Vagina (tissue), 2 donors: Measurements from ENCODE around the gene C19orf18. TPM values are rescaled to one million over a fixed set of nuclear protein-coding genes. Genes with fewer than 3 reads are reported as not detected.

Source experiments
- DNase-seq, 2 donors: peaks; one replicate each; pipeline ENCODE4 v3.0.0-alpha.2; 2017; ENCODE audit errors: extremely low spot score in 2 of 2
- H3K27ac ChIP-seq: fragments of 200-600 bp; sonication (generic); one replicate; pipeline ENCODE4 v1.5.1; 2019
- H3K27me3 ChIP-seq: fragments of 200-600 bp; sonication (generic); one replicate; pipeline ENCODE4 v1.5.1; 2019
- H3K36me3 ChIP-seq, 2 donors: fragments of 200-600 bp; sonication (generic); one replicate each; pipeline ENCODE4 v1.5.1; 2017 to 2019
- H3K4me1 ChIP-seq: fragments of 200-600 bp; sonication (generic); one replicate; pipeline ENCODE4 v1.5.1; 2019
- H3K4me3 ChIP-seq, 2 donors: fragments of 200-600 bp; sonication (generic); 1 replicate in 1 of 2; 2 replicates in 1 of 2; pipeline ENCODE4 v1.5.1; 2016 to 2019
- H3K9me3 ChIP-seq: fragments of 200-600 bp; sonication (generic); one replicate; pipeline ENCODE4 v1.5.1; 2019
- POLR2A ChIP-seq, 2 donors: fragments of 450-650 bp; IDR thresholded peaks; one replicate each; pipeline ENCODE4 v1.6.1; 2017; ENCODE audit warnings: antibody characterized with exemption in 2 of 2, mild to moderate bottlenecking in 2 of 2, moderate library complexity in 2 of 2
- POLR2AphosphoS5 ChIP-seq, 2 donors: sonication (generic); formaldehyde crosslinking; IDR thresholded peaks; one replicate each; pipeline ENCODE4 v1.9.0; 2017; ENCODE audit warnings: antibody characterized with exemption in 2 of 2, mild to moderate bottlenecking in 2 of 2, low read depth in 1 of 2; ENCODE audit not compliant: insufficient read depth in 1 of 2
- intact Hi-C: fragments of 100-400 bp; cut with DNase I; formaldehyde crosslinking; loops from one replicate; pipeline ENCODE4 v1.15.1; 2023
- total RNA-seq: library from RNA; depleted of rRNA; stranded (reverse); fragments of >200 nt; gene quantifications from one replicate; pipeline ENCODE4 v1.2.3, GENCODE V29; 2016
- TF ChIP-seq, protein P1 (sequence below), 3 experiments: fragments of 450-650 bp in 2 of 3; fragments of 200-600 bp in 1 of 3; sonication (generic) in 1 of 3; IDR thresholded peaks; one replicate each; pipeline ENCODE4 v1.5.1; 2017 to 2019; ENCODE audit warnings: antibody characterized with exemption in 3 of 3, mild to moderate bottlenecking in 2 of 3, moderate library complexity in 2 of 3

C19orf18 gene
- total RNA-seq, 1 donor from 2014 or later = 2.9 TPM

DNA sequence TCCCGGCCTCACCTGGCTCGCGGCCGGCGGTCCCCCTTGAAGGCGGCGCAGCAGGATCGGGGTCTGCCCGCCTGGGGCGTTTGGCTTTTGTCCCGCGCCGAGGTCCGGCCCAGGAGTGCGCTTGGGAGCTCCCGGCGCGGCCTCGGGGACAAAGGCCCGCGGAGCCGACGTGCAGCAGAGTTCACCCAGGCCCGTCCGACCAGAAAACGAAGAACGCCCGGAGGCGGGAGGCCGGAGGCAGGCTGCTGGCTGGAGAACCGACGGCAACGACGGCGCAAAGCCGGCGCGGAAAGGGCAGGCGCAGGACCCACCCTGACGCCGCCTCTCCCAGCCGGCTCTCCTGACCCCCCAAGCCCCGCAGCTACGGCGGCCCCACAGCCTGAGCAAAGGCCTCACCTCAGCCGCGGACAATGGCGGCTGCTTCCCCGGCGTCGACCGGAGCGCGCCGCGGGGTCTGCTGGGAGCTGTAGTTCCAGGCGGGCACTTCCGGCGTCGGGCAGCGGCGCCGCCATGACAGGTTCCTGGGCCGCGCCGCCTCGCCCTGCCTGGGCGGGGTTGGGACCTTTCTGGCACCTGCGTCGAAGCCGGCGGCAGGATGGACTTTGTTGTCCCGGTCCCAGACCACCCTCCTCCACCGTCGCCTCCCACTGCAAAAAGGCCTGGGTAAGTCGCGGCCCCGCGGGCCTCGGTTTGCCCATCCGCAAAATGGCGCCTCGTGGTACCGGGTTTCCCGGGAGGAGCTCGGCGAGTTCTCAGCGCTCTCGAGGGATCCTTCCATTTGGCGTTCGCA, 28.2 kb upstream of the C19orf18 start, which contains the start of gene ZNF606:
TSS of gene ZNF606 (minus strand) at position 437 of the 790 bp plus-strand sequence. CDS start 1,501 bp downstream, outside the sequence.
- H3K9me3 ChIP-seq = peaks cover 19% of the 10 kb centered on the region
- TF ChIP-seq POLR2AphosphoS5 (IDR thresholded peaks at IDR 0.05; ENCODE audit: insufficient read depth in 1 of 2, low read depth in 1 of 2) (peak; percentile 85 to 89), POLR2A (IDR thresholded peaks at IDR 0.05) (peak in 1 of 2 donors; percentile 61)
- TF ChIP-seq, protein P1, sequence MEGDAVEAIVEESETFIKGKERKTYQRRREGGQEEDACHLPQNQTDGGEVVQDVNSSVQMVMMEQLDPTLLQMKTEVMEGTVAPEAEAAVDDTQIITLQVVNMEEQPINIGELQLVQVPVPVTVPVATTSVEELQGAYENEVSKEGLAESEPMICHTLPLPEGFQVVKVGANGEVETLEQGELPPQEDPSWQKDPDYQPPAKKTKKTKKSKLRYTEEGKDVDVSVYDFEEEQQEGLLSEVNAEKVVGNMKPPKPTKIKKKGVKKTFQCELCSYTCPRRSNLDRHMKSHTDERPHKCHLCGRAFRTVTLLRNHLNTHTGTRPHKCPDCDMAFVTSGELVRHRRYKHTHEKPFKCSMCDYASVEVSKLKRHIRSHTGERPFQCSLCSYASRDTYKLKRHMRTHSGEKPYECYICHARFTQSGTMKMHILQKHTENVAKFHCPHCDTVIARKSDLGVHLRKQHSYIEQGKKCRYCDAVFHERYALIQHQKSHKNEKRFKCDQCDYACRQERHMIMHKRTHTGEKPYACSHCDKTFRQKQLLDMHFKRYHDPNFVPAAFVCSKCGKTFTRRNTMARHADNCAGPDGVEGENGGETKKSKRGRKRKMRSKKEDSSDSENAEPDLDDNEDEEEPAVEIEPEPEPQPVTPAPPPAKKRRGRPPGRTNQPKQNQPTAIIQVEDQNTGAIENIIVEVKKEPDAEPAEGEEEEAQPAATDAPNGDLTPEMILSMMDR (IDR thresholded peaks at IDR 0.05) = no peak
- H3K4me3 ChIP-seq = peak within 1 kb of the TSS; percentile 70 to 94
- peak within 1 kb of the TSS; percentile 81 for H3K27ac ChIP-seq
- H3K27me3 ChIP-seq = no peaks in the 10 kb centered on the region
- H3K4me1 ChIP-seq = peaks cover 33% of the 10 kb centered on the region
- intact Hi-C loops = no loop called here
- H3K36me3 ChIP-seq = peaks cover 7 to 73% of the 10 kb centered on the region in 2 donors
- DNase-seq = no peak

GRCh38 chr19:58001895-58002369, 27.6 kb upstream of the C19orf18 start:
- Histone ChIP-seq H3K27me3 (no peaks in the 10 kb centered on the region), H3K36me3 (peaks cover 7 to 74% of the 10 kb centered on the region in 2 donors), H3K4me3 (peak overlapping the region; percentile 70 to 94), H3K27ac (peak overlapping the region; percentile 81), H3K4me1 (peaks cover 33% of the 10 kb centered on the region), H3K9me3 (peaks cover 19% of the 10 kb centered on the region)
- no peak for DNase-seq
- no peak for TF ChIP-seq POLR2A (IDR thresholded peaks at IDR 0.05)
- intact Hi-C loops = no loop called here

- Histone ChIP-seq H3K27me3 (no peaks in the 10 kb centered on the region), H3K9me3 (peaks cover 20% of the 10 kb centered on the region), H3K27ac (no peak overlapping the region), H3K4me3 (no peak overlapping the region), H3K4me1 (peaks cover 33% of the 10 kb centered on the region), H3K36me3 (peaks cover 7 to 72% of the 10 kb centered on the region in 2 donors)
- no peak for TF ChIP-seq POLR2A (IDR thresholded peaks at IDR 0.05)
- no peak for TF ChIP-seq POLR2AphosphoS5 (IDR thresholded peaks at IDR 0.05; ENCODE audit: insufficient read depth in 1 of 2, low read depth in 1 of 2)
- DNase-seq = no peak
- intact Hi-C loops = no loop called here
Measured at GRCh38 chr19:58000677-58001076, 26.3 kb upstream of the C19orf18 start.

GRCh38 chr19:57992841-57993240, 18.5 kb upstream of the C19orf18 start:
- peaks cover 52% of the 10 kb centered on the region for H3K9me3 ChIP-seq
- peaks cover 1 to 88% of the 10 kb centered on the region in 2 donors for H3K36me3 ChIP-seq
- H3K4me1 ChIP-seq = no peaks in the 10 kb centered on the region
- no peaks in the 10 kb centered on the region for H3K27me3 ChIP-seq
- no peak for DNase-seq
- intact Hi-C loops = no loop called here
- no peak overlapping the region for H3K27ac ChIP-seq
- TF ChIP-seq POLR2AphosphoS5 (IDR thresholded peaks at IDR 0.05; ENCODE audit: insufficient read depth in 1 of 2, low read depth in 1 of 2) (no peak), POLR2A (IDR thresholded peaks at IDR 0.05) (no peak)
- TF ChIP-seq, protein P1 (IDR thresholded peaks at IDR 0.05) = no peak
- no peak overlapping the region for H3K4me3 ChIP-seq

- Histone ChIP-seq H3K4me3 (peak overlapping the region in 1 of 2 donors; percentile 11), H3K36me3 (peaks cover 7 to 82% of the 10 kb centered on the region in 2 donors), H3K27me3 (no peaks in the 10 kb centered on the region), H3K4me1 (no peaks in the 10 kb centered on the region), H3K9me3 (peaks cover 91% of the 10 kb centered on the region), H3K27ac (no peak overlapping the region)
- DNase-seq = no peak
- TF ChIP-seq POLR2AphosphoS5 (IDR thresholded peaks at IDR 0.05; ENCODE audit: insufficient read depth in 1 of 2, low read depth in 1 of 2) = no peak
- no peak for TF ChIP-seq POLR2A (IDR thresholded peaks at IDR 0.05)
- TF ChIP-seq, protein P1 (IDR thresholded peaks at IDR 0.05) = no peak
- intact Hi-C loops = no loop called here
Measured at GRCh38 chr19:57978586-57979289, 4.4 kb upstream of the C19orf18 start.
